Peyer's patch (tissue), 4 donors: ENCODE results near the gene PML. TPM values are rescaled to one million over a fixed set of nuclear protein-coding genes. Genes with fewer than 3 reads are reported as not detected.

Experiments used
- DNase-seq, 3 donors: peaks; one replicate each; pipeline ENCODE4 v3.0.0-alpha.2; 2017 to 2019
- H3K27ac ChIP-seq, 4 donors: fragments of 200-600 bp; sonication (generic); one replicate each; pipeline ENCODE4 v1.5.1; 2016 to 2019
- H3K27me3 ChIP-seq, 2 donors: fragments of 200-600 bp; sonication (generic); one replicate each; pipeline ENCODE4 v1.5.1; 2019
- H3K36me3 ChIP-seq, 3 donors: fragments of 200-600 bp; sonication (generic); one replicate each; pipeline ENCODE4 v1.5.1; 2016 to 2019
- H3K4me1 ChIP-seq, 4 donors: fragments of 200-600 bp; sonication (generic); one replicate each; pipeline ENCODE4 v1.5.1; 2016 to 2019
- H3K4me3 ChIP-seq, 4 donors: fragments of 200-600 bp; sonication (generic); 1 replicate in 3 of 4; 2 replicates in 1 of 4; pipeline ENCODE4 v1.5.1; 2016 to 2019; ENCODE audit warnings: mild to moderate bottlenecking in 1 of 4
- H3K9me3 ChIP-seq, 4 donors: fragments of 200-600 bp; sonication (generic); one replicate each; pipeline ENCODE4 v1.5.1; 2016 to 2019; ENCODE audit warnings: mild to moderate bottlenecking in 1 of 4
- CTCF ChIP-seq, 6 experiments: fragments of 450-650 bp in 4 of 6; fragments of 200-600 bp in 2 of 6; sonication (generic) in 1 of 6; IDR thresholded peaks; one replicate each; pipeline ENCODE4 v1.5.1; 2017 to 2019; ENCODE audit warnings: antibody characterized with exemption in 6 of 6, mild to moderate bottlenecking in 3 of 6, moderate library complexity in 1 of 6
- POLR2A ChIP-seq, 2 donors: fragments of 450-650 bp; IDR thresholded peaks; one replicate each; pipeline ENCODE4 v1.5.1; 2017; ENCODE audit warnings: antibody characterized with exemption in 2 of 2, mild to moderate bottlenecking in 2 of 2, moderate library complexity in 2 of 2
- total RNA-seq, 4 donors: library from RNA; depleted of rRNA; stranded (reverse); fragments of >200 nt; gene quantifications; one replicate each; pipeline ENCODE4 v1.1.0, GENCODE V29; 2016

Gene PML
- total RNA-seq: 100 to 1,000 TPM in 1 of 4 donors, 10 to 100 TPM in 3; 52.4 to 116 (median 82.9) TPM

GRCh38 chr15:73994413-73994883 lies at the start of gene PML:
PML (plus strand) TSS chr15:73994716; CDS start chr15:73994813, 97 bp downstream.
- peak; percentile 95 to 99 (median 98) for DNase-seq
- Histone ChIP-seq H3K4me3 (peak within 1 kb of the TSS; percentile 72 to 87 (median 79)), H3K9me3 (no peaks in the 10 kb centered on the region), H3K36me3 (peaks cover 0 to 15% (median 0%) of the 10 kb centered on the region in 3 donors), H3K27ac (peak within 1 kb of the TSS; percentile 92 to 97 (median 95)), H3K27me3 (no peaks in the 10 kb centered on the region), H3K4me1 (peaks cover 0 to 77% (median 24%) of the 10 kb centered on the region in 4 donors)
- TF ChIP-seq CTCF (IDR thresholded peaks at IDR 0.05) (peak in 1 of 6 experiments; percentile 4), POLR2A (IDR thresholded peaks at IDR 0.05) (peak; percentile 54 to 80)

- H3K36me3 ChIP-seq: no peaks in the 10 kb centered on the region
- H3K4me3 ChIP-seq: no peak overlapping the region
- H3K27ac ChIP-seq: no peak overlapping the region
- H3K27me3 ChIP-seq: no peaks in the 10 kb centered on the region
- no peak for DNase-seq
- H3K9me3 ChIP-seq: no peaks in the 10 kb centered on the region
- peaks cover 0 to 17% (median 0%) of the 10 kb centered on the region in 4 donors for H3K4me1 ChIP-seq
- TF ChIP-seq CTCF (IDR thresholded peaks at IDR 0.05): no peak
- TF ChIP-seq POLR2A (IDR thresholded peaks at IDR 0.05): no peak
Observed at GRCh38 chr15:73945130-73945508, 49.4 kb upstream of the PML start.

- no peaks in the 10 kb centered on the region for H3K27me3 ChIP-seq
- H3K27ac ChIP-seq: no peak overlapping the region
- H3K4me1 ChIP-seq: peaks cover 0 to 9% (median under 1%) of the 10 kb centered on the region in 4 donors
- H3K9me3 ChIP-seq: no peaks in the 10 kb centered on the region
- peak in 1 of 3 donors; percentile 43 for DNase-seq
- H3K4me3 ChIP-seq: no peak overlapping the region
- TF ChIP-seq POLR2A (IDR thresholded peaks at IDR 0.05) (no peak), CTCF (IDR thresholded peaks at IDR 0.05) (no peak)
- H3K36me3 ChIP-seq: no peaks in the 10 kb centered on the region
Observed at GRCh38 chr15:73946046-73946721, 48.3 kb upstream of the PML start.

- Histone ChIP-seq H3K36me3 (no peaks in the 10 kb centered on the region), H3K4me3 (no peak overlapping the region), H3K27ac (no peak overlapping the region), H3K27me3 (no peaks in the 10 kb centered on the region), H3K4me1 (peaks cover 3 to 12% (median 7%) of the 10 kb centered on the region in 4 donors), H3K9me3 (no peaks in the 10 kb centered on the region)
- TF ChIP-seq POLR2A (IDR thresholded peaks at IDR 0.05): no peak
- TF ChIP-seq CTCF (IDR thresholded peaks at IDR 0.05): no peak
- DNase-seq: peak in 1 of 3 donors; percentile 19
Observed at GRCh38 chr15:73946795-73947370, 47.6 kb upstream of the PML start.

GRCh38 chr15:73947651-73948050 lies 46.9 kb upstream of the PML start:
- Histone ChIP-seq H3K27me3 (no peaks in the 10 kb centered on the region), H3K4me1 (peaks cover 3 to 19% (median 11%) of the 10 kb centered on the region in 4 donors), H3K36me3 (no peaks in the 10 kb centered on the region), H3K27ac (no peak overlapping the region), H3K4me3 (no peak overlapping the region), H3K9me3 (no peaks in the 10 kb centered on the region)
- no peak for TF ChIP-seq CTCF (IDR thresholded peaks at IDR 0.05)
- no peak for TF ChIP-seq POLR2A (IDR thresholded peaks at IDR 0.05)
- DNase-seq: peak in 1 of 3 donors; percentile 41
